ENCODE results near the gene ISYNA1.

ISYNA1 gene

DNA sequence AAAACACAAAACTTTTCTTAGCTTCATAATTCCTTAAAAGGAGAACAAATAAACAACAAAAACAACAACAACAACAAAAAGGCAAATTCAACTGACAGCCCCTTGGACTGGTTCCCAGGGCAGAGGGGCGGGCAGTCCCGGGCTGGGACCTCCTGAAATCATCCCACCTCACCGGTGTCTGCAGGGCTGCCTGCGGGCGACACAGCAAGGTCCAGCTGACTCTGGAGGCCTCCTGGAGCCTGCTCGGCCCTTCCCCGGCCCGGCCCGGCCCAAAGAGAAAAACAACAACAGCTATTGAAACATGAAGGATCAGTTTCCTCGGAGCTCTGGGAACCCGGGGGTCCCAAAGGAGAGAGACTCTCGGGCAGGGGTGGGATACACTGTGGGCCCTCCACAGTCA, 5.0 kb upstream of the ISYNA1 start:
- DNase-seq, result no peak

- DNase-seq, result no peak
Measured at GRCh38 chr19:18441804-18442788, 4.2 kb upstream of the ISYNA1 start.

DNA sequence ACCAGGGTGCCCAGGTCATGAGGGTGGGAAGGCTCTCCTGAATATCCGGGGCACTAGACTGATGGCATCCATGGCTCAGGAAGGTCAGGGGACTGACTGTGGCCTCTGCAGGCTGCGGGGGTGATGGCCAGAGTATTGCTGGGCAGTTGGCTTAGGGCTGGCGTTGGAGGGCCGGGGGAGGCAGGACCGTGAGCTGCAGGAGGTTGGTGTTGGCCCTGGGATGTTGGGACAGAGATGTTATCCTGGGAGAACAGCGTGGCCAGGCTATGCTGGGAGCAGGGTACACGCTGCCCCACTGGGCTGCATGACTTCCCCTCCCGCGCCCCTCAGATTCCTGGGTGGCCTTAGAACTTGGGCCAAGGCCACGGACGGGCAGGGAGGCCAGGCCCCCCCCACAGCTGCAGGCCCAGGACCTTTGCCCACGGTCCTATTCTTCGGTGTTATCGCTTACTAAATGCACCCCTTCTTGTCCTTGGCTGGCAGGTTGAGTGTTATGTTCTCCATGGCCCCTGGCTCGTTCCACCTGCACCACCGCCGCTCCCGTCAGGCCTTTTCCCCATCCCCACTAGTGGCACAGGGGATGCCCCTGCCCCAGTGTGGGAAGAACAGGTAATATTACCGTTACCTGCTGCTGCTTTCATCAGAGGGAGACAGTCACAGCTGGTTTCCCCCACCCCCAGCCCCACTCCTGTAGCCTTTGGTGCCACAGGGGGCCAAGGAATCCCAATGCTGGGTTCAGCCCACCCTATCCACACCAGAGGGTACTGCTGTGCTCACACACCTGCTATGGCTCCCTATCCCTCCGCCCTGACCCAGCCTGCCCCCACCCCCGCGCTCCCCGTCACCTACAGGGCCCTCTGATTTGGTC, 3.2 kb upstream of the ISYNA1 start:
- DNase-seq, result no peak

DNA sequence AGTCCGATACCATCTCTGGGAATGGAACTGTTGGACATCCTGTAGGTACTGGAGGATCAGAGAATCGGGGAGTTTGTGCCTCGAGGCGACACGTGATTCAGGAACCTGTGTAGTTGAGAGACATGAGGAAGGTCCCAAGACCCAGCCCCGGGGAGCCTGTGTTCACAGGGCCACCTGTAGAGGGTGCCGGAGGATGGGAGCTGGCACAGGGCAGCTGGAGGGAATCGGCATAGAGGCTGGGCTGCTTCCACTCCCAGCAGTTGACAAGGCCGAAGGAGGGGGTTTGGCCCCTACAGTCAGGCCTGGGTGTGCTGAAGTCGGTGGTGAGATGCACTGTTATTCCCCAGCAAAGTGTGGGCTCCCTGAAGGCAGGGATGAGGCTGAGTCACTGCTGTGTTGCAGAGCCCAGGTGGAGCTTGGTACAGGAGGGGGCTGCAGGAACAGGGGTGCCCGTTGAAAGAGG, 2.5 kb upstream of the ISYNA1 start:
- no peak for DNase-seq

- no peak for DNase-seq
Measured at GRCh38 chr19:18439910-18440237, 1.9 kb upstream of the ISYNA1 start.

GRCh38 chr19:18439025-18439909, 1.3 kb upstream of the ISYNA1 start:
- no peak for DNase-seq

DNA sequence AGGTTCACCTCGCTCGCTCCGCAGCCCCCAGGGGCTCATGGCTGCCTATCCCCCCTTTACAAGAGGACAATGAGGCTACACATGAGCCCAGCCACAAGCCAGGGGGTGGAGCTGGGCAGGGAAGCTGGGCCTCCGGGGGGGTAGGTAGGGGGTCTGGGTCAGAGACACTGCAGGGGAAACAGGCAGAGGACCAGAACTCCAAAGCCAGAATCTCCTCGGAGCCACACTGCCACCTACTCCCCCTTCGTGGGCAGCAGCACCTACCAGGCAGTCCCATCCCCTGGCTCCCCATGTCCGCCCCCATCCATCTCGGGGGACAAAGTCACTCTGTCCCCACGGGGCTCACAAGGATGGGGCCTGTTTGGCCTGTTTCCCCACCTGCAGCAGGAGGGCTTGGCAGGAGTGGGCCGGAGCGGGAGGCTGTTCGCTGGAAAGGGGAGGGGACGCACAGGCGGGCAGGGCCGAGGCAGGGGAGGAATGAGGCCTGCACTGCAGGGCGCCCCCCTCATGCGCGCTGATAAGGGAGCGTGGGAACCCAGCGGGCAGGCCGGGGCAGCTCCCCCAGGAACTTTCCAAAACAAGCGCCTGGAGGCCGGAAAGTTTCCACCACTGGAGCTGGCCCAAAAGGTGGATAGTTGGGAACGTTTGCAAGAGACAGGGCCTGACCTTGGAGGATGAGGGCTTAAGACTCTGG, 545 bp upstream of the ISYNA1 start:
- no peak for DNase-seq

- DNase-seq, result peak; percentile 17
Measured at GRCh38 chr19:18436671-18437490, 1.1 kb downstream of the ISYNA1 start.

DNA sequence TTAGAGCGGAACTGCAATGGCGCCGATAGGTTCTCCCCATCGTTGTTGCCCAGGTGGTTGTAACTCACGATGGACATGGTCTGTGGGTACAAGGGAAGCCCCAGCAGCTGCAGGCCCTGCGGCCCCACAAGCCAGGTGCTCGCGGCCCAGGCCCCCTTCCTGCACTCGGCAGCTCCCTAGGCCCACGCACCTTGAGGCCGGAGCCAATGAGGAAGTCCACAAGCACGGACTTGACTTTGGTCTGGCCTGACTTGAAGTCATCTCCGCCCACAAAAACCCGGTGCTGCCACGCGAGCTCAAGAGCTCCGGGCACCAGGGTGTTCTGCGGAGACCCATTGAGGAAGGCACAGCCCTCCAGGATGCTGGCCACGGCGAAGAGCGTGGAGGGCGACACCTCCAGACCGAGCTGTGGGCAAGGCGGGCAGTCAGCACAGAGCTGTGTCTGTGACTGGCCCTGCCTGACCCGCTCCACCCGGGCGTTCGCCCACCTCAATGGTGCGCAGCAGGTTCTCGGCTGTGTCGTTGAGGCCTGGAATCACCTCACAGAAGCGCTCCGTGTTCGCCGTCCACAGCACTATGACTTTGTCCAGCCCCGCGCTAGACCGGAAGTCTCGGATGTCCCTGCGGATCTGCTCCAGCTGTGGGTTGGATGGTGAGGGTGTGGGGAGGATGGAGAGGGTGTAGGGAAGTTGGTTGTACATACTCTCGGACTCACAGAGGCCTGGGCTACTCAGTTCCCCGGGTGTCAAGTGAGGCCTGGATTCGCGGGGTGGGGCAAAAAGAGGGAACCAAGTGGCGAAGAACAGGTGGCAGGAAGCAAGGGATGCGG, 1.9 kb downstream of the ISYNA1 start:
- DNase-seq, result no peak

- DNase-seq, result no peak
Measured at GRCh38 chr19:18435178-18435841, 2.6 kb downstream of the ISYNA1 start.

DNA sequence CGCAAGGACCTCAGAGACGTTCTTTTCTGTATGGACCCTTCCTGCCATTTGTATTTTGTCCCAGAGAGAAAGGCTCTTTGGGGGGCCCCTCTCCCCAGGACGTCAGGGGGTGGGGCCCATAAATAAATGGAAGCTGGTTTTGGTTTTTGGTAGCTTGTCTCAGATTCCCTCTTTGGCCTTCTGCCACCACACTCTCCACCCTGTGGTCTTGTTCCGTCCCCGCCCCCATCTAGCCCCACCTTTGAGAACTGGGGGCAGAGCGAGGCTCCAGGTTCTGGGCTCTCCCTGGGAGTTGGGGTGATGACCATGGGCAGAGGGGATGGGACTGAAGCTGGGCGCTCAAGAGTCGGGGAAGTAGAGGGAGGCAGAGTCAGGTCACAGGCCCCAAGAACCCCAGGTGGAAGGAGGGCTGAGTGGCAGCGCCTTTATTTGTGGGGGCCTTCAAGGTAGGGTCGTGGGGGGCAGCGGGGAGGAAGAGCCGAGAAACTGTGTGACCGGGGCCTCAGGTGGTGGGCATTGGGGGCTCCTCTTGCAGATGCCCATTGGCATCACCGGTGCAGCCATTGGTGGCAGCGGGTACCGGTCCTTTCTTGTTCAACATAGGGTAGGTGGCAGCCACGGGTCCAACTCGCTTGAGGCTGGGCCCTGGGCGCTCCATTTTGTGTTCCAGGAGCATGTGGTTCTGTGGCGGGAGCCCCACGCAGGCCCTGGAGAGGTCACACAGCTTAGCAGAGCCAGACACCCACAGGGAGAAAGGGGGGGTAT, 3.3 kb downstream of the ISYNA1 start:
- DNase-seq, result no peak

GRCh38 chr19:18433735-18434398, 4.1 kb downstream of the ISYNA1 start:
- DNase-seq, result no peak

DNA sequence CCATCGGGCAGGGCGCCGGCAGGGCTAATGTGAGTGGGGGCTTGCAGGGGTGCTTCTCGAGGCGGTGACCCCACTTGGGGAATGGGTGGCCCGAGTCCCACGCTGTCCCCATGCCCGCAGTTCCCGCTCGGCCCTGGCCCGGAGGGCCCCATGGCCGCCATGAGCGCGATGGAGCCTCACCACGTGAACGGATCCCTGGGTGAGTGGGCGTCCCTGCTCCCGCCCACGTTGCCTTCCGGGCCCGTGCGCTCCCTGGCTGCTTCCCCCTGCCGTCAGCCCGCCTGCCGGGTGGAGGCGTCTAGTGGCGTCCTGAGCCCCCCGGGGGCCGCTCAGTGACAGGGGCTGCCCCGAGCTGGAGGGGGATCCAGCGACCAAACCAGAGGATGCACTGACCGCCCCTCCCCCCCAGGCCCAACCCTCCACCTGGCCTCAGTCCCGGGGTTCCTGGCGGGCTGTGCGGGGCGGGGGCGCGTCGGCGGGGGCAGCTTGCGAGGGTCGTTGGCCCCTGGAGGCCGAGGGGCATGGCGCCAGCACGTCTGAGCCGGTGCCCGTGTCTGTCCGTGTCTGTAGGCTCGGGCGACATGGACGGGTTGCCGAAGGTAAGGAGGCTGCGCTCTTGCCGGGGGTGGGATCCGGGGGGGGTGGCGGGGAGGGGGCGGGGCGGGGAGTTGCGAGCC, 4.8 kb downstream of the ISYNA1 start:
- no peak for DNase-seq

DNA sequence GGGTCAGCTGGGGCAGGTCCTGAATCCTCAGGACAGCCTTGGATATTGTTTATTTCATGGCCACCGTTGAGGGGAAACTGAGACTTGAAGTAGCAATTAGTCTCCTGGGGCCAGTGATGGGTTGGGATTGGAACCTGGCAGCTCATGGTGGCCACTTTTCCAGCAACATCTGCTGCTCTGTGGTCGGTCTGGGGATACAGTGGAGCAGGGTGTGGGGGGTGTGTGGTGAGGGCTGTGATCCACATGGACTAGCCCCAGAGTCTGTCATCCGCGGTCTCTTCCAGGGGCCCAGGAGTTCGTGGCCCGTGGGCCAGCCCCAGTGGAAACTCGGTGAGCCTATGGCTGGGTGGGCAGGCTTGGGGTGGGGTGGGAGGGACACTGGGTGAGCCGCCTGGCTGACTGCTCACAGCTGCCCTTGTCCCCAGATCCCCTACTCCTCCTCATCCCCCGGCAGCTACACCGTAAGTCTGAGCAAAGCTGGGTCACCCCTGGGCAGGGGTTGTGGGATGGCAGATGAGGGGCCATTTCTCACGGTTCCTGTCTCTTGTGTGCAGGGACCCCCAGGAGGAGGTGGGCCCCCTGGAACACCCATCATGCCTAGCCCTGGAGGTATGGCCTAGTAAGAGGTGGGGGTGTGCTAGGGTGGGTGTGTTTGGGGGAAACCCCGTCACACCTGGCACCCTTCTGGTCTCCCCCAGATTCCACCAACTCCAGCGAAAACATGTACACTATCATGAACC, 5.5 kb downstream of the ISYNA1 start:
- no peak for DNase-seq

DNA sequence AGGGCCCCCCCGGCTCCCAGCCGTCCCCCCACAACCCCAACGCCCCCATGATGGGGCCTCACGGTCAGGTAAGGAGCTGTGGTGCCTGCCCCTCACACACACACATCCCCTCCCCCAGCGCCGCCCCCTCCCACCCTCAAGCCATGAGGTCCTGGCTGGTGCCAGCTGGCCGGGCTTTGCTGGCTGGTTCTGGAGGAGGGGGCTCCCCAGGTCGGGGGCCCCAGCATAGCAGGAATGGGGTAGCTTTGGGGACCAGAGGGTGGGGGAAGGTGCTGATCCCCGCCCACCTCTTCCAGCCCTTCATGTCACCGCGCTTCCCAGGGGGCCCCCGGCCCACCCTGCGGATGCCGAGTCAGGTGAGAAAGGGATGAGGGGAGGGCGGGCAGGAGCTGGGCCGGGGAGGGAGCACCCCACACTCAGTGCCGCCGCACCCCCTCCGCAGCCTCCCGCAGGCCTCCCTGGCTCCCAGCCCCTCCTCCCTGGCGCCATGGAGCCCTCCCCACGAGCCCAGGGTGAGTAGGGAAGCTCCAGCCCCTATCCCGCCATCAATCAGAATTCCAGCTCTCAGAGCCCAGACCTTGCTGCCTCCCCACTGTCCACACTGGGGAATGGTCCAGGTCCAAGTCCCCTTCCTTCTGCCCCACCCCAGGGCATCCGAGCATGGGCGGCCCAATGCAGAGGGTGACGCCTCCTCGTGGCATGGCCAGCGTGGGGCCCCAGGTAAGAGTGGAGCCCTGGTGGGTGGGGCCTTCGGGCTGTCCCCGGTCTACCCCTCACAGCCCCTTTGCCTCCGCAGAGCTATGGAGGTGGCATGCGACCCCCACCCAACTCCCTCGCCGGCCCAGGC, 6.4 kb downstream of the ISYNA1 start:
- no peak for DNase-seq
